SH-SY5Y (cell line): ENCODE measurements around the gene ARPC2.

Experiments
- GATA2 ChIP-seq: IDR thresholded peaks from 2 replicates; pipeline ENCODE4 v1.6.1; 2011; ENCODE audit warnings: mild to moderate bottlenecking, low read depth, low read length
- GATA3 ChIP-seq: IDR thresholded peaks from 2 replicates; pipeline ENCODE4 v1.6.1; 2011; ENCODE audit warnings: low read depth, mild to moderate bottlenecking, low read length, moderate library complexity

DNA sequence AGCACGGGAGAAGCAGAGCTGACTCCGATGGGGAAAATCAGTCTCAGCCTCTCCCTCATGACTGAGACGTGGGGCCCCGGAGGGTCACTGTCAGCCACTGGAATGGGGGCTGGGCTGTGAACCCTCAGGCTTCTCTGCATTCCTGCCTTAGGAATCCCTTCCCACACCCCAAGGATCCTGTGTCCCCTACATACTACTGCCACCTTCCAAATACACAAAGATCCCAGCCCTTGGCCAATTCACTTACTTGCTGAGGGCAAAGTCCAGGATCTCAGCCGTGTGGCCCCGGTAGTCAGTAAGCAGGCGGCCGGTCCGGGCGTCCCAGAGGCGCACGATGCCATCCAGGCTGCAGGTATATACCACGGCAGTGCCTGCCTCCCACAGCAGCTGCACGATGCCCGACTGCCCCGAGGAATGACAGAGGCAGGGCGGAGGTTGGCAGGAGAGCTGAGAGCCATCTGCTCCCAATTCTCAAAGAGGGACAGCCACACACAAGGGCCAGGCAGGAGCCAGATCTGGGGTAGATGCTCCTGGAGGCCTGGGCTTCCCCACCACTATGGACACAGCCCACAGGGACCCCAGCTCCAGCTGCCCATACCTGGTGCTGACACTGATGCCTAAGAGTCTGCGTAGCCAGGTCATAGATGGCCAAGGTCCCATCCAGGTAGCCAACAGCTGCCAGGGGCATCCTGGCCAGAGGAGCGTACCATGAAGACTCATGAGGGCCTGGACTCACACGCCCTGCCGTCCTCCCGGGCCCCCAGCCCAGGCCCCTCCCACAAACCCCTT lies 48.0 kb downstream of the ARPC2 start:
- TF ChIP-seq GATA2 (no peak), GATA3 (no peak)
